HG02678 (cell line): Measurements from ENCODE around the gene ZPLD1.

Experiments used
- ATAC-seq: cut with Tn5 transposase; IDR thresholded peaks from one replicate; pipeline ENCODE4 v1.9.1; 2021; ENCODE audit warnings: mild to moderate bottlenecking, moderate library complexity; ENCODE audit not compliant: unreplicated experiment

ZPLD1 gene

GRCh38 chr3:102521246-102521645, 86.4 kb downstream of the ZPLD1 start:
- ATAC-seq, result no peak

DNA sequence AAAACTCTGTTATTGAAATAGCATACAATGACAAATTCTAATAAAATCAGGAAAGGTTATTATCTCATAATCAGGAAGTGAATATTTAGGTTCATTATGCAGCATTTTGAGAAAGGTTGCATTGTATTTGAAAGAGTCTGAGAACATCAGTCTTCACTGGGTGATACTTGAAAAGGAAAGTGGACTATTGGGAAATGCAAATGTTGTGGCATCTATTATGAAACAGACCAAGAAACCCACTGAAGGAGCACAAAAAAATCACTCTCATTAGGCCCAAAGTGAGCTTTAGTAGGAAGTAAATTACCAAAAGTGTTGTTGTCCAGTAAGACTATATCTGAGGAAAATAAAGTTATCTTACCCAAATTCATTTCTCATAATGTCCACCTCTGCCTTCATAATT, 90.8 kb downstream of the ZPLD1 start:
- ATAC-seq, result peak; percentile 68

DNA sequence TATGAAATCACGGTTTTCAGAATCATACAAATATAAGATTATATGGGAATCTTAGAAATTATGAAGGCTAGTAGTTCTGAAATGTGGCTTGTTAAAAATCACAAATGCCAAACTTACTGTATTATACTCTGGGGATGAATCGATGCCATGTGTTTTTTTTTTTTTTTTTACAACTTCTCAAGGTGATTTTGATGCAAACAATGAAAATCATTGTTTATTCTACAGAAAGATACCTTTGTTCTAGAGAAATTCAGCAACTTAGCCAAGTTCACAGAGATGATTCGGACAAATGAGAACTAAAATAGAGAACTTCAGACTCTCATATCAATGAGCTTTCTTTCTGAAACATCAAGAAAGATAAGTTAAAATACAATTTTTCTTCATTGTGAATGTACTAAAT, 92.0 kb downstream of the ZPLD1 start:
- ATAC-seq, result no peak

- no peak for ATAC-seq
Observed at GRCh38 chr3:102528727-102529126, 93.9 kb downstream of the ZPLD1 start.
